Smooth muscle cell (in vitro differentiated cells): ENCODE results near the gene ZNF343. TPM values are rescaled to one million over a fixed set of nuclear protein-coding genes. Genes with fewer than 3 reads are reported as not detected.
"Not testable (repeated sequence)": the region's sequence is repeated elsewhere in the genome, so short reads cannot be mapped to it uniquely, and the experiment has no call there.

Experiments
- DNase-seq: peaks from one replicate; lab custom pipeline; 2025; ENCODE audit not compliant: unreplicated experiment; lab: John Stamatoyannopoulos, UW
- H2AFZ ChIP-seq: fragments of 200-600 bp; sonication (generic); 2 replicates; pipeline ENCODE4 v1.6.0; 2016; ENCODE audit warnings: antibody characterized with exemption, low read depth, mild to moderate bottlenecking
- H3F3A ChIP-seq: fragments of 200-600 bp; sonication (generic); 2 replicates; pipeline ENCODE4 v1.6.0; 2017; ENCODE audit warnings: antibody characterized with exemption, low read depth
- H3K27ac ChIP-seq: fragments of 200-600 bp; sonication (generic); 2 replicates; pipeline ENCODE4 v1.5.1; 2016; ENCODE audit warnings: low read depth, mild to moderate bottlenecking
- H3K27me3 ChIP-seq: fragments of 200-600 bp; sonication (generic); 2 replicates; pipeline ENCODE4 v1.6.1; 2016; ENCODE audit warnings: low read depth, mild to moderate bottlenecking
- H3K36me3 ChIP-seq: fragments of 200-600 bp; sonication (generic); 2 replicates; pipeline ENCODE4 v1.5.1; 2016; ENCODE audit warnings: low read depth
- H3K4me1 ChIP-seq: fragments of 200-600 bp; sonication (generic); 2 replicates; pipeline ENCODE4 v1.5.1; 2016; ENCODE audit warnings: low read depth
- H3K4me2 ChIP-seq: fragments of 200-600 bp; sonication (generic); 2 replicates; pipeline ENCODE4 v1.6.0; 2016; ENCODE audit warnings: mild to moderate bottlenecking
- H3K4me3 ChIP-seq: fragments of 200-600 bp; sonication (generic); 2 replicates; pipeline ENCODE4 v1.5.1; 2016; ENCODE audit warnings: mild to moderate bottlenecking
- H3K79me2 ChIP-seq: fragments of 200-600 bp; sonication (generic); 2 replicates; pipeline ENCODE4 v1.6.0; 2016; ENCODE audit warnings: low read depth, mild to moderate bottlenecking
- H3K9ac ChIP-seq: fragments of 200-600 bp; sonication (generic); 2 replicates; pipeline ENCODE4 v1.6.0; 2016; ENCODE audit warnings: low read depth
- H3K9me3 ChIP-seq: fragments of 200-600 bp; sonication (generic); replicated peaks from 2 replicates; pipeline ENCODE4 v1.5.1; 2016; ENCODE audit warnings: low read depth
- H4K20me1 ChIP-seq: fragments of 200-600 bp; sonication (generic); 2 replicates; pipeline ENCODE4 v1.6.0; 2016; ENCODE audit warnings: low read depth
- WGBS: methylation state at CpG from one replicate; pipeline ENCODE4 v1.1.7; 2016; ENCODE audit warnings: low lambda C conversion rate; 5-methylcytosine and 5-hydroxymethylcytosine counted together
- polyA plus RNA-seq: library from polyadenylated mRNA; unstranded; fragments of >200 nt; fragmentation: Nextera tagmentation; extraction: Ambion mirVana; gene quantifications from 2 replicates; pipeline ENCODE4 v1.2.1, GENCODE V29; 2016
- total RNA-seq: library from RNA; depleted of rRNA; stranded (reverse); fragments of >200 nt; gene quantifications from 2 replicates; pipeline ENCODE4 v1.2.3, GENCODE V29; 2014
- TF ChIP-seq, protein P1 (sequence below): fragments of 200-600 bp; sonication (generic); IDR thresholded peaks from 2 replicates; pipeline ENCODE4 v1.5.1; 2017; ENCODE audit warnings: borderline replicate concordance, mild to moderate bottlenecking, antibody characterized with exemption; ENCODE audit not compliant: insufficient read depth, poor library complexity, severe bottlenecking

ZNF343 gene
- total and polyA plus RNA-seq, 2 experiments from 2014 or later: 2.3 to 5.0 TPM

DNA sequence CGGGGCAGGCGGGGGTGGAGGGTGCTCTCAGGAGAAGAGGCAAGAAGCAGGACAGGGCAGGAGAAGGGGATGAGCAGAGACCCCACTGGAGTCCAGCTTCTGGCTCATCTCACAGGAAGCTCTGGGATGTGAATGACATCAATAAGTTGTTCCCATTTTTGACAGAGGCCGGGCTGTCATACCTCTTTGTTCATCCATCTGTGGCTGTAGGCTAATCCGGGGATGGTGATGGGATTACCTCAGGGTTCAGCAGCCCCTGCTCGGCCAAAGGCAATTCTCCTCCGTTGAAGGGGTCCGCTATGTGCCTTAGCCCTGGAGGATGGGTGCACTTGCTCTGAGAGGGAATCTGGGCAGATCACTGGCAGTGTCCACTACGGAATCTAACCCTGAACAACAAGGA lies 24.4 kb upstream of the ZNF343 start:
- no peak overlapping the region for H3K9ac ChIP-seq
- peaks cover 16% of the 10 kb centered on the region for H3K27me3 ChIP-seq
- H2AFZ ChIP-seq: no peak overlapping the region
- no peaks in the 10 kb centered on the region for H3K9me3 ChIP-seq
- H3K27ac ChIP-seq: no peak overlapping the region
- no peaks in the 10 kb centered on the region for H3K79me2 ChIP-seq
- no peaks in the 10 kb centered on the region for H4K20me1 ChIP-seq
- peaks cover 4% of the 10 kb centered on the region for H3K4me1 ChIP-seq
- H3F3A ChIP-seq: no peaks in the 10 kb centered on the region
- H3K36me3 ChIP-seq: no peaks in the 10 kb centered on the region
- WGBS: 92% methylated on average over 8 of the region's 8 CpGs
- H3K4me3 ChIP-seq: no peak overlapping the region
- DNase-seq: no peak
- H3K4me2 ChIP-seq: no peak overlapping the region
- TF ChIP-seq, protein P1, sequence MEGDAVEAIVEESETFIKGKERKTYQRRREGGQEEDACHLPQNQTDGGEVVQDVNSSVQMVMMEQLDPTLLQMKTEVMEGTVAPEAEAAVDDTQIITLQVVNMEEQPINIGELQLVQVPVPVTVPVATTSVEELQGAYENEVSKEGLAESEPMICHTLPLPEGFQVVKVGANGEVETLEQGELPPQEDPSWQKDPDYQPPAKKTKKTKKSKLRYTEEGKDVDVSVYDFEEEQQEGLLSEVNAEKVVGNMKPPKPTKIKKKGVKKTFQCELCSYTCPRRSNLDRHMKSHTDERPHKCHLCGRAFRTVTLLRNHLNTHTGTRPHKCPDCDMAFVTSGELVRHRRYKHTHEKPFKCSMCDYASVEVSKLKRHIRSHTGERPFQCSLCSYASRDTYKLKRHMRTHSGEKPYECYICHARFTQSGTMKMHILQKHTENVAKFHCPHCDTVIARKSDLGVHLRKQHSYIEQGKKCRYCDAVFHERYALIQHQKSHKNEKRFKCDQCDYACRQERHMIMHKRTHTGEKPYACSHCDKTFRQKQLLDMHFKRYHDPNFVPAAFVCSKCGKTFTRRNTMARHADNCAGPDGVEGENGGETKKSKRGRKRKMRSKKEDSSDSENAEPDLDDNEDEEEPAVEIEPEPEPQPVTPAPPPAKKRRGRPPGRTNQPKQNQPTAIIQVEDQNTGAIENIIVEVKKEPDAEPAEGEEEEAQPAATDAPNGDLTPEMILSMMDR: no peak

GRCh38 chr20:2528671-2529271 lies 20.1 kb upstream of the ZNF343 start:
- Histone ChIP-seq H3K79me2 (no peaks in the 10 kb centered on the region), H3K9me3 (no peaks in the 10 kb centered on the region), H4K20me1 (no peaks in the 10 kb centered on the region), H3K4me2 (no peak overlapping the region), H3K27ac (no peak overlapping the region), H2AFZ (no peak overlapping the region), H3F3A (no peaks in the 10 kb centered on the region), H3K36me3 (no peaks in the 10 kb centered on the region), H3K27me3 (peaks cover 19% of the 10 kb centered on the region), H3K4me1 (no peaks in the 10 kb centered on the region), H3K4me3 (no peak overlapping the region), H3K9ac (no peak overlapping the region)
- 60% methylated on average over 10 of the region's 10 CpGs for WGBS
- no peak for DNase-seq
- TF ChIP-seq, protein P1: no peak

DNA sequence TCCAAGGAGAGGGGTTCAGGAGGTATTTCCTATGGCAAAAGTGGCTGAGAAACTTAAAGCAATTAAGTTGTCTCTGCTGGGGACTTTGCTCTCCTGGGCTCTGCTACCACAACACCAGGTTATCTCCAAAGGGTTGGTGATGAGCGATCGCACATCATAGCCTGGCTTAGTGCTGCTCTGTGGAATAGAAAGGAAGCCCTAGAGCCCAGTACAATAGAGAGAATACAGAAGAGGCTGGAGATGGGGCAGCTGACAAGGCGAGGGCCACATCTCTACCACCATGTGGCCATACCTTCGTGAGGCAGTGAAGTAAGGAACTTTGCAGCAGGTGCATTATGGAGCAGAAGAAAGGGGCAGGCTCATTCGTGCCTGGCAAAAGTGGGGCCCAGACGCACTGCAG lies 19.0 kb upstream of the ZNF343 start:
- H4K20me1 ChIP-seq: no peaks in the 10 kb centered on the region
- H3K4me1 ChIP-seq: no peaks in the 10 kb centered on the region
- no peaks in the 10 kb centered on the region for H3F3A ChIP-seq
- H3K4me3 ChIP-seq: no peak overlapping the region
- no peak overlapping the region for H3K9ac ChIP-seq
- WGBS: 78% methylated on average over 6 of the region's 6 CpGs
- H3K27ac ChIP-seq: no peak overlapping the region
- no peak overlapping the region for H3K4me2 ChIP-seq
- H3K9me3 ChIP-seq: no peaks in the 10 kb centered on the region
- TF ChIP-seq, protein P1: no peak
- no peaks in the 10 kb centered on the region for H3K36me3 ChIP-seq
- no peaks in the 10 kb centered on the region for H3K79me2 ChIP-seq
- DNase-seq: no peak
- H3K27me3 ChIP-seq: peaks cover 19% of the 10 kb centered on the region
- no peak overlapping the region for H2AFZ ChIP-seq

- not testable (repeated sequence) for H3K9ac ChIP-seq, H3K4me2 ChIP-seq, H3K36me3 ChIP-seq, H3K4me1 ChIP-seq, DNase-seq, H3K79me2 ChIP-seq, H4K20me1 ChIP-seq, H3K9me3 ChIP-seq, H2AFZ ChIP-seq, H3K27ac ChIP-seq, H3F3A ChIP-seq, H3K4me3 ChIP-seq
- whole genome bisulfite sequencing: 93% methylated on average over 5 of the region's 5 CpGs
- peaks cover 19% of the 10 kb centered on the region for H3K27me3 ChIP-seq
These were observed 17.5 kb upstream of the ZNF343 start for GRCh38 chr20:2526218-2526583.
